ENCODE data around the gene COL9A3. TPM values are rescaled to one million over a fixed set of nuclear protein-coding genes. Genes with fewer than 3 reads are reported as not detected.

Gene COL9A3
- total RNA-seq, 6 experiments from 2014 or later, result 1.5 to 7.6 (median 3.5) TPM

GRCh38 chr20:62818592-62819493 is 2.0 kb downstream of the COL9A3 start:
- DNase-seq (no peak), ATAC-seq (peak in 2 of 4 donors; percentile 11 to 24)
- Histone ChIP-seq H3K4me3 (no peak overlapping the region), H3K4me1 (peaks cover 0 to 6% (median under 1%) of the 10 kb centered on the region in 4 donors), H3K27me3 (no peaks in the 10 kb centered on the region), H3K36me3 (no peaks in the 10 kb centered on the region), H3K27ac (no peak overlapping the region), H3K9me3 (no peaks in the 10 kb centered on the region)
- WGBS (ENCODE audit: insufficient coverage, low coverage, low lambda C conversion rate, missing lambda C conversion rate), result 40% methylated on average over 1 of the region's 25 CpGs
- TF ChIP-seq CTCF (IDR thresholded peaks at IDR 0.05) (no peak), POLR2A (IDR thresholded peaks at IDR 0.05) (no peak)
- intact Hi-C loops (cut with DNase I), result no loop called here

GRCh38 chr20:62819494-62820174 is 2.8 kb downstream of the COL9A3 start:
- Histone ChIP-seq H3K27ac (no peak overlapping the region), H3K9me3 (no peaks in the 10 kb centered on the region), H3K4me1 (peaks cover 0 to 9% (median 2%) of the 10 kb centered on the region in 4 donors), H3K36me3 (no peaks in the 10 kb centered on the region), H3K4me3 (no peak overlapping the region), H3K27me3 (no peaks in the 10 kb centered on the region)
- no peak for ATAC-seq
- no peak for DNase-seq
- TF ChIP-seq POLR2A (IDR thresholded peaks at IDR 0.05), result no peak
- TF ChIP-seq CTCF (IDR thresholded peaks at IDR 0.05), result no peak
- no CpG with 5 or more reads among the region's 16 CpGs for WGBS (ENCODE audit: insufficient coverage, low coverage, low lambda C conversion rate, missing lambda C conversion rate)
- intact Hi-C loops (cut with DNase I), result loop anchor here in 1 of 2 donors (10.0 kb wide), 1 partner anchor 185 kb away; the partner anchor contains the start of gene BHLHE23

GRCh38 chr20:62820208-62820961 is 3.5 kb downstream of the COL9A3 start:
- H3K27ac ChIP-seq, result no peak overlapping the region
- intact Hi-C loops (cut with DNase I), result loop anchor here in 1 of 2 donors (10.0 kb wide), 1 partner anchor 184 kb away; the partner anchor contains the start of gene BHLHE23
- no peaks in the 10 kb centered on the region for H3K9me3 ChIP-seq
- no peaks in the 10 kb centered on the region for H3K27me3 ChIP-seq
- WGBS (ENCODE audit: insufficient coverage, low coverage, low lambda C conversion rate, missing lambda C conversion rate), result 51% methylated on average over 12 of the region's 23 CpGs
- ATAC-seq (no peak), DNase-seq (no peak)
- no peaks in the 10 kb centered on the region for H3K36me3 ChIP-seq
- no peak overlapping the region for H3K4me3 ChIP-seq
- H3K4me1 ChIP-seq, result peaks cover 0 to 11% (median 1%) of the 10 kb centered on the region in 4 donors
- TF ChIP-seq CTCF (IDR thresholded peaks at IDR 0.05) (no peak), POLR2A (IDR thresholded peaks at IDR 0.05) (no peak)

GRCh38 chr20:62820962-62821725 is 4.3 kb downstream of the COL9A3 start:
- H3K27ac ChIP-seq, result no peak overlapping the region
- no peak for ATAC-seq
- 80% methylated on average over 1 of the region's 19 CpGs for WGBS (ENCODE audit: insufficient coverage, low coverage, low lambda C conversion rate, missing lambda C conversion rate)
- H3K4me3 ChIP-seq, result no peak overlapping the region
- H3K4me1 ChIP-seq, result peaks cover 0 to 10% (median 1%) of the 10 kb centered on the region in 4 donors
- no peaks in the 10 kb centered on the region for H3K9me3 ChIP-seq
- H3K27me3 ChIP-seq, result no peaks in the 10 kb centered on the region
- DNase-seq, result no peak
- TF ChIP-seq CTCF (IDR thresholded peaks at IDR 0.05) (no peak), POLR2A (IDR thresholded peaks at IDR 0.05) (no peak)
- intact Hi-C loops (cut with DNase I), result loop anchor here in 1 of 2 donors (10.0 kb wide), 1 partner anchor 184 kb away; the partner anchor contains the start of gene BHLHE23
- H3K36me3 ChIP-seq, result no peaks in the 10 kb centered on the region
